ENCODE data around the gene ARSG.

DNA sequence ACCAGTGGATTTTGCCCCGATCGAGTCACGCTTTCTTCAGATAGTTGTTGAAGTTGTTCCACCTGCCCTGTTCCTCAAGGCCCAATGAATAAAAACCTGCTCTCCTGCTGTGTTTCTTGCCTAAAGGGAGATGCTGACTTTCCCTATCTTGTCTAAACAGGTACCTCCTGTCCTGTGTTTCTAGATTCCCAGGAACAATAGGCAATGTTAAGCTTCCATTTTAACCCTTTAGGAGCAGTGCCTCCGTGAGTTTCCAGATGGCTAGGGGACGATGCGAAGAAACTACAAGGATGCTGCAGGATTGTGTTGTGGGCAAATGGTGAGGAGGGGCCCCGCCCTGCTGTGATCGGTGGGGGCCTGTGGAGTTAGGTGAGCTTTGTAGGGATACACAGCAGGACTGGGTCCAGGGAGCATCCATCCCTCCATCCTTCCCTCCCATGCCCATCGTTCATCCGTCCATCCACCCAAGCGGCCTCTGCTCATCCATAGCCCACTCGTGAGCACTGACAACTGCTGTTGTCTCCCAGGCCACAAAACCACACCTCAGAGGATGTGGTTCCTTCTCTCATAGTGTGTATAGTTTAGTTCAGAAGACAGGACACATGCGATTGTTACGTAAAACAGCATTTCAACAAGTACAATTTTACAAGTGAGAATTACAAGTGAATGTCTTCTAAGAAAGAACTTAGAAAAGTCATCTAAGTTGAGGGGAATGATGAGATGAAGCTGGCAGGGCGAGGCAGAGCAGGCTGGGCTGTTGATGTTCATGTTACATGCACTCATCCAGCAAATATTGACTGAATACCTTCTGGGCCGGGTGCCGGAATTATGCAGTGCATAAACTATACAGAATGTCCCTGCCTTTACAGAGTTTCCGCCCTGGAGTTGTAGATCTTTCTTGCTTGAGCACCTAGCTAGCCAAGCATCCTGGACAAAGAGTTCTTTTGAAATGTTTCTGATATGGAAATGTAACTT lies 5.2 kb downstream of the ARSG start:
- no peak for TF ChIP-seq EZH2 (IDR thresholded peaks at IDR 0.05; ENCODE audit: borderline replicate concordance, low read depth, low read length, severe bottlenecking)
- TF ChIP-seq, protein P1, sequence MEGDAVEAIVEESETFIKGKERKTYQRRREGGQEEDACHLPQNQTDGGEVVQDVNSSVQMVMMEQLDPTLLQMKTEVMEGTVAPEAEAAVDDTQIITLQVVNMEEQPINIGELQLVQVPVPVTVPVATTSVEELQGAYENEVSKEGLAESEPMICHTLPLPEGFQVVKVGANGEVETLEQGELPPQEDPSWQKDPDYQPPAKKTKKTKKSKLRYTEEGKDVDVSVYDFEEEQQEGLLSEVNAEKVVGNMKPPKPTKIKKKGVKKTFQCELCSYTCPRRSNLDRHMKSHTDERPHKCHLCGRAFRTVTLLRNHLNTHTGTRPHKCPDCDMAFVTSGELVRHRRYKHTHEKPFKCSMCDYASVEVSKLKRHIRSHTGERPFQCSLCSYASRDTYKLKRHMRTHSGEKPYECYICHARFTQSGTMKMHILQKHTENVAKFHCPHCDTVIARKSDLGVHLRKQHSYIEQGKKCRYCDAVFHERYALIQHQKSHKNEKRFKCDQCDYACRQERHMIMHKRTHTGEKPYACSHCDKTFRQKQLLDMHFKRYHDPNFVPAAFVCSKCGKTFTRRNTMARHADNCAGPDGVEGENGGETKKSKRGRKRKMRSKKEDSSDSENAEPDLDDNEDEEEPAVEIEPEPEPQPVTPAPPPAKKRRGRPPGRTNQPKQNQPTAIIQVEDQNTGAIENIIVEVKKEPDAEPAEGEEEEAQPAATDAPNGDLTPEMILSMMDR (IDR thresholded peaks at IDR 0.05; ENCODE audit: extremely low read depth in 1 of 2, insufficient read depth in 1 of 2, low read depth in 1 of 2, low read length in 2 of 2), result no peak
- no peak for TF ChIP-seq JUN (IDR thresholded peaks at IDR 0.05; ENCODE audit: borderline replicate concordance, insufficient read depth, insufficient read length, low read depth)
- no peak for TF ChIP-seq POLR2A (IDR thresholded peaks at IDR 0.05; ENCODE audit: low read depth, low read length)
- no peak for TF ChIP-seq GATA2 (IDR thresholded peaks at IDR 0.05; ENCODE audit: insufficient read depth, insufficient read length, low read depth, low read length)
- TF ChIP-seq MYC (IDR thresholded peaks at IDR 0.05; ENCODE audit: low read depth, low read length), result no peak
